HG02759 (cell line): ENCODE measurements around the gene AR.

Experiments
- ATAC-seq: cut with Tn5 transposase; IDR thresholded peaks from one replicate; pipeline ENCODE4 v1.9.1; 2021; ENCODE audit warnings: mild to moderate bottlenecking, moderate library complexity; ENCODE audit not compliant: unreplicated experiment

Gene AR, protein sequence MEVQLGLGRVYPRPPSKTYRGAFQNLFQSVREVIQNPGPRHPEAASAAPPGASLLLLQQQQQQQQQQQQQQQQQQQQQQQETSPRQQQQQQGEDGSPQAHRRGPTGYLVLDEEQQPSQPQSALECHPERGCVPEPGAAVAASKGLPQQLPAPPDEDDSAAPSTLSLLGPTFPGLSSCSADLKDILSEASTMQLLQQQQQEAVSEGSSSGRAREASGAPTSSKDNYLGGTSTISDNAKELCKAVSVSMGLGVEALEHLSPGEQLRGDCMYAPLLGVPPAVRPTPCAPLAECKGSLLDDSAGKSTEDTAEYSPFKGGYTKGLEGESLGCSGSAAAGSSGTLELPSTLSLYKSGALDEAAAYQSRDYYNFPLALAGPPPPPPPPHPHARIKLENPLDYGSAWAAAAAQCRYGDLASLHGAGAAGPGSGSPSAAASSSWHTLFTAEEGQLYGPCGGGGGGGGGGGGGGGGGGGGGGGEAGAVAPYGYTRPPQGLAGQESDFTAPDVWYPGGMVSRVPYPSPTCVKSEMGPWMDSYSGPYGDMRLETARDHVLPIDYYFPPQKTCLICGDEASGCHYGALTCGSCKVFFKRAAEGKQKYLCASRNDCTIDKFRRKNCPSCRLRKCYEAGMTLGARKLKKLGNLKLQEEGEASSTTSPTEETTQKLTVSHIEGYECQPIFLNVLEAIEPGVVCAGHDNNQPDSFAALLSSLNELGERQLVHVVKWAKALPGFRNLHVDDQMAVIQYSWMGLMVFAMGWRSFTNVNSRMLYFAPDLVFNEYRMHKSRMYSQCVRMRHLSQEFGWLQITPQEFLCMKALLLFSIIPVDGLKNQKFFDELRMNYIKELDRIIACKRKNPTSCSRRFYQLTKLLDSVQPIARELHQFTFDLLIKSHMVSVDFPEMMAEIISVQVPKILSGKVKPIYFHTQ

DNA sequence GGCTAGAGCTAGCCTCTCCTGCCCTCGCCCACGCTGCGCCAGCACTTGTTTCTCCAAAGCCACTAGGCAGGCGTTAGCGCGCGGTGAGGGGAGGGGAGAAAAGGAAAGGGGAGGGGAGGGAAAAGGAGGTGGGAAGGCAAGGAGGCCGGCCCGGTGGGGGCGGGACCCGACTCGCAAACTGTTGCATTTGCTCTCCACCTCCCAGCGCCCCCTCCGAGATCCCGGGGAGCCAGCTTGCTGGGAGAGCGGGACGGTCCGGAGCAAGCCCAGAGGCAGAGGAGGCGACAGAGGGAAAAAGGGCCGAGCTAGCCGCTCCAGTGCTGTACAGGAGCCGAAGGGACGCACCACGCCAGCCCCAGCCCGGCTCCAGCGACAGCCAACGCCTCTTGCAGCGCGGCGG, at the start of gene AR:
AR (plus strand) TSS at position 204 of the 400 bp plus-strand sequence. CDS start 1,126 bp downstream, outside the sequence.
- ATAC-seq, result no peak

DNA sequence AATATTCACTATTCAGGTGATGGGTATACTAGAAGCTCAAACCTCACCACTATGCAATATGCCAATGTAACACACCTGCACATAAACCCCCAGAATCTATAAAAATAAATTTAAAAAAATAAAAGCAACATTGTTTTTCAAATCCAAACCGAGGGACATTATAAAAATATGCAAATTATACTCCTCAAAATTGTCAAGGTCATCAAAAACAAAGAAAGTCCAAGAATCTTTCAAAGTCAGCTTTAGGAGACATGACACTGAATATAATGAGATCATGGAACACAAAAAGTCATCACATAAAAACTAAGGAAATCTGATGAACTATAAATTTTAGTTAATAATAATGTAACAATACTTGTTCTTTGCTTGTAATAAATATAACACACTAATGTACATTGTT, 43.2 kb upstream of the AR start:
- ATAC-seq, result no peak

DNA sequence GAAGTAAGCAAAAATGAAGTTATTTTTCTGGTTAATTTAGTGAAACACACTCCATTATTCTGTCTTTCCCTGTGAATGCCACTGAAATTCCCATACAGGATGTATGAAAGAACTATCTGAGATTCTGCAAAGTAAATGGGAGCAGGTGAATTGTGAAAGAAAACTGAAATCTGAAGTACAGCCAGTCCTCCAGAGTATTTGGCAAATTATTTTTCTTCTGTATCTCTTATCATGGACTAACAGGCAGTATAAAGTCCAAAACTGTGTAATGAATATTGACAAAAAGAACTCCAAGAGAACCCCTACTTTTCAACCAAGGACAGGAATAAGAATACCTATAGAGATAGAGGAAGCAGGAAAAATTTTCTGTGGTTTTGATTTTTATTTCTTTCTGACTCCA, 40.8 kb upstream of the AR start:
- ATAC-seq, result no peak

DNA sequence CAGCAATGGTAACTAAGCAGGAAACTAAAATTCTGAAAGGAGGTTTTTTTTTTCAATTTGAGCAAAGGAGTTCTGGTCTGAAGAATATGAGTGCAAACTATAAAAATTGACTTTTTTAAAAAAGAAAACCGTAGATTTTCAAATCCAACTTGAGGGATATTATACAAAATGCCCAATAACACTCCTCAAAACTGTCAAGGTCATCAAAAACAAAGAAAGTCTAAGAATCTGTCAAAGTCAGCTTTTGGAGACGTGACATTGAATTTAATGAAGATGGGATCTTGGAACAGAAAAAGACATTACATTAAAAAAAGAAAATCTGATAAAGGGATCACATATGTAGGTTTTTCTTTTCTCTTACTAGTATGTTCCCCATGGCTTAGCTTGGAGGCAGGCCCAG, 40.4 kb upstream of the AR start:
- ATAC-seq, result no peak

DNA sequence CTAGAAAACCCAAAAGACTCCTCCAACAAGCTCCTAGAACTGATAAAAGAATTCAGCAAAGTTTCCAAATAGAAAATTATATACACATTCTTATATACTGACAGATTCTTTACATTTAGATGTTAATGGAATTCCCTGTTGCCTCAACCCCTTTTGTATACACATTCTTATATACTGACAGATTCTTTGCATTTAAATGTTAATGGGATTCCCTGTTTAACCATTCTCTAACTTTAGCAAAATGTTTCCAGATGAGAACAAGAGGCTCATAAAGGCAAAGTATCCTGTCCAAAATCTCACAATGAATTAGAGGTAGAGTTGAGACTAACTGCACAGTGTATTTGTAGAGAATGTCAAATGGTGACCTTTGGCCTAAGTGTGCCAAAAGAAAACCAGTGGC, 23.1 kb upstream of the AR start:
- ATAC-seq, result no peak

DNA sequence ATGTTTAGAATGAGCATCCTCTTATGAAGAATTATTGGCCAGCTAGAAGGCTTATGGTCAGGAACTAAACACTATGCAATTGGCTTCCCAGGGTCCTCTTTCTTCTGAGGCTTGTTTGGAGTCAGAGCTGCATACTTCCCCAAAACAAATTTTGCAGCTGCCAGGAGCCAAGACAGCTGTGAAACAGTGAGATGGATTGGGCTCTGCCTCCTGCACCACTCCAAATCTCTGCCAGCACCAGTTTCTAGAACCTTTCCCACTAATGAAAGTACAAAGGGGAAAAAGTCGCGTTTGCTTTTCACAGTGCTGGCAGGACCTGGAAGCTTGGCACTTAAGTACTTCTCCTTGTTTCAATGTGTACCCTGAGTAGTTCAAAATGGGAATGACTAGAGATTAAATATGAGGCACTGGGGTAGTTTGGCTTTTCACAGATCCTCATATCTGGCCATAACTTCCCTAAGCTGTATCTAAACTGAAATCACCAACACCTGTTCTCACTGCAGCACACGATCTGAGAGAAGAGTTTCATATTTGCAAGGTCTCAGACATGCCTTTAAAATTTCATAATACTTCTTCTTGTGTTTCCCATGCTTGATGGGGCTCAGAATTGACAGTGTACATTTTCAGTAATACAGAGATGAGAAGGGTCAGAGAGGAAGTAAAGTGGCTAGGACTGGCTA, 20.7 kb upstream of the AR start:
- ATAC-seq, result no peak

DNA sequence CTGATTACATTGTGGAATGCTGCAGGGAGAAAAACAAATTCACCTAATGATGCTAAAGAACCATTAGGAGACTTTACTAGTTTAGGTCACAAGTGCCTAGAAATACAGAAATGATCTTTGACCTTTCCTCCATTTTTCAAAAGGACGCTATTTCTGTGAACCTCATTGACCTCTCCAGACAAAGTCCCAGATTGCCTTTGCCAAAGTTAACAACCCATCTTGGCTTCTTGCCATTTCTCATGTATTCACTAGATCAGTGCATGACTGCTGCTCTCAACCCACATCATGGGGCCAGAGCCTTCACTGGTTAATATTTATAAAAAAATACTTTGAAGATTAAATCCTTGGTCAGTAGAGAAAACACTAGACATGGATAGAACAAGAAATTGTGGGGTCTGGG, 19.9 kb upstream of the AR start:
- ATAC-seq, result no peak

DNA sequence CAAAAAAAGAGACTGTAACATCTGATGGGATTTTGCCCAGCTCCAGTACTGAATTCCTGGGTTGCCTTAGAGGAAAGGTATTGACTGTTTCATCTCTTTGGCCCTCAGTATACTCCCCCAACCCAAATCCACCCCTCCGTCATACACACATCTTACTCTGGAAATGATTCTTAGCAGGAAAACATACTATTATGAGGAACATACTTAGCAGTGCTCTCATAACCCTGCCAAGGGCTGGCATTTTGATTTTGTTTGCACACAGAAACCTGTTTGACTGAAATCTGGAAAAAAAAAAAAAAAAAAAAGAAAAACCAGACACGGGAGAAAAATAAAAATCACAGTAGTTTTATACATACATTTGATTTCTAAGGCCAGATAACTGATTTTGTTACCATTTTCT, 19.4 kb upstream of the AR start:
- no peak for ATAC-seq

DNA sequence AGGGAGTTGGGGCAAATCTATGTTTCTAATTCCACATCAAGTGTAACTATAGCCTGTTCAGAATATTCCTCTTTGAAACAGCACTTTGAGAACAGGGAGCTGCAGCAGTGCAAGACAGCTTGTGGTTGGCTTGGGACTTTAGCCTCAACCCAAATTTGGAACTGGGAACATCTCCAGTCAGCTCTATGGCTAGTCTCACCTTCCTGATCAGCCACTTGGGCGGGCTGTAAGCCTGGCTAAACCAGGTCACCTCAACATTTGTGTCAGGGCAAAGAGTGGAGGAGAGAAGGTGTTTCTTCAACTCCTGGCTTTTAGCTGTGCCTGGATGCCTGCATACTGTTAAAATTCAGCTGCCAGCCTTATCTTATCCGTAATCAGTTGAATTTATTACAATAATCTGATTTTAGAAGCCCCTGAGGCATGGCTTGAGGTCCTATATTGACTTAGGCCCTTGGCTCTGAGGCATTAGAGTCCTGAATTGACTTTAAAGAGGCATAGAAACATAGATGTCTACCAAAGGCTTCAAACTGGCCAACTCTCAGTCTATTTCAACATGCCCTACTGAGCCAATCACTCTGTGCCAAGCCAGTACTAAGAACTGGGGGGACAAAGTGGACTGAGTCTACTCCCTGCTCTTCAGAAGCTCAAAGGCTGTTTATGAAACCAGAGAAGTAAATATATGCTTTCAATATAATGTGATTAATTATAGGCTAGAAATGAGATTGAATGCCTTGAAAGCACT, 18.7 kb upstream of the AR start:
- no peak for ATAC-seq

DNA sequence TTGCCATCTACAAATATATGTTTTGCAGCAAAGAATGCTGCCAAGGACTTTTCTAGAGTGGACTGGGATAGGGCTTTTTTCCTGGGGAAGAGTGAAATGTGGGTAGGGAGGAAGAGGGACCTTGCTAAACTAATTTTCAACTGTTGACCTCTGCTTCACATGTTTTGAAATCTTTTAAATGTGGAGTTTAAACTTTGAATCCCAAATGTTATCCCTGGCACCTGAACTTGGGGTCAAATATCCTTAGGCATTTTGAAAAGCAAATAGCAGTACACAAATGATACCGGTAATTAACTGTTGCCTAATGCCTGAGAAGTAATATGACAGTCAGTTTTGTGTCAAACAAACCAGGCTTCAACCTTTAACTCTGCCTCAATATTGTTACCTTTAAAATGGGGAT, 7.3 kb upstream of the AR start:
- no peak for ATAC-seq

DNA sequence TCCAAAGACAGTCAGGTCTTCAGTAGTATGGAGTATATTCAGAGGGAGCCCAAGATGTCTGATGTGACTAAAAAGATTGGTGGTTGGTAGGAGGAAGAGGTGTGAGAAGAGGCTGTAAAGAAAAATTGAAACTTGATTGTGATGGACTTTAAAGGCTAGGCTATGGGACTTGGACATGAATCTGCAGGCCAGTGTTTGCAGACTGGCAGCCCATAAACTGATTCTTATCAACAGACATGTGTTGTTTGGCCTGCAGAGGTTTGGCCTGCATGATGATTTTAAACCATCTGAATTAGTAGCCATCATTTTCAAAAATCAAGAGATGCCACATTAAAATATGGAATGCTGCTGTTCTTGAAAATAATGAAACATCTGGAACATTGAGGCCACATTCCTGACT, 5.4 kb upstream of the AR start:
- no peak for ATAC-seq

DNA sequence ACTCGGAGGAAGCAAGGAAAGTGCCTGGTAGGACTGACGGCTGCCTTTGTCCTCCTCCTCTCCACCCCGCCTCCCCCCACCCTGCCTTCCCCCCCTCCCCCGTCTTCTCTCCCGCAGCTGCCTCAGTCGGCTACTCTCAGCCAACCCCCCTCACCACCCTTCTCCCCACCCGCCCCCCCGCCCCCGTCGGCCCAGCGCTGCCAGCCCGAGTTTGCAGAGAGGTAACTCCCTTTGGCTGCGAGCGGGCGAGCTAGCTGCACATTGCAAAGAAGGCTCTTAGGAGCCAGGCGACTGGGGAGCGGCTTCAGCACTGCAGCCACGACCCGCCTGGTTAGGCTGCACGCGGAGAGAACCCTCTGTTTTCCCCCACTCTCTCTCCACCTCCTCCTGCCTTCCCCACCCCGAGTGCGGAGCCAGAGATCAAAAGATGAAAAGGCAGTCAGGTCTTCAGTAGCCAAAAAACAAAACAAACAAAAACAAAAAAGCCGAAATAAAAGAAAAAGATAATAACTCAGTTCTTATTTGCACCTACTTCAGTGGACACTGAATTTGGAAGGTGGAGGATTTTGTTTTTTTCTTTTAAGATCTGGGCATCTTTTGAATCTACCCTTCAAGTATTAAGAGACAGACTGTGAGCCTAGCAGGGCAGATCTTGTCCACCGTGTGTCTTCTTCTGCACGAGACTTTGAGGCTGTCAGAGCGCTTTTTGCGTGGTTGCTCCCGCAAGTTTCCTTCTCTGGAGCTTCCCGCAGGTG, 637 bp downstream of the AR start:
- no peak for ATAC-seq

DNA sequence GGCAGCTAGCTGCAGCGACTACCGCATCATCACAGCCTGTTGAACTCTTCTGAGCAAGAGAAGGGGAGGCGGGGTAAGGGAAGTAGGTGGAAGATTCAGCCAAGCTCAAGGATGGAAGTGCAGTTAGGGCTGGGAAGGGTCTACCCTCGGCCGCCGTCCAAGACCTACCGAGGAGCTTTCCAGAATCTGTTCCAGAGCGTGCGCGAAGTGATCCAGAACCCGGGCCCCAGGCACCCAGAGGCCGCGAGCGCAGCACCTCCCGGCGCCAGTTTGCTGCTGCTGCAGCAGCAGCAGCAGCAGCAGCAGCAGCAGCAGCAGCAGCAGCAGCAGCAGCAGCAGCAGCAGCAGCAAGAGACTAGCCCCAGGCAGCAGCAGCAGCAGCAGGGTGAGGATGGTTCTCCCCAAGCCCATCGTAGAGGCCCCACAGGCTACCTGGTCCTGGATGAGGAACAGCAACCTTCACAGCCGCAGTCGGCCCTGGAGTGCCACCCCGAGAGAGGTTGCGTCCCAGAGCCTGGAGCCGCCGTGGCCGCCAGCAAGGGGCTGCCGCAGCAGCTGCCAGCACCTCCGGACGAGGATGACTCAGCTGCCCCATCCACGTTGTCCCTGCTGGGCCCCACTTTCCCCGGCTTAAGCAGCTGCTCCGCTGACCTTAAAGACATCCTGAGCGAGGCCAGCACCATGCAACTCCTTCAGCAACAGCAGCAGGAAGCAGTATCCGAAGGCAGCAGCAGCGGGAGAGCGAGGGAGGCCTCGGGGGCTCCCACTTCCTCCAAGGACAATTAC, 1.4 kb downstream of the AR start:
- ATAC-seq, result no peak

DNA sequence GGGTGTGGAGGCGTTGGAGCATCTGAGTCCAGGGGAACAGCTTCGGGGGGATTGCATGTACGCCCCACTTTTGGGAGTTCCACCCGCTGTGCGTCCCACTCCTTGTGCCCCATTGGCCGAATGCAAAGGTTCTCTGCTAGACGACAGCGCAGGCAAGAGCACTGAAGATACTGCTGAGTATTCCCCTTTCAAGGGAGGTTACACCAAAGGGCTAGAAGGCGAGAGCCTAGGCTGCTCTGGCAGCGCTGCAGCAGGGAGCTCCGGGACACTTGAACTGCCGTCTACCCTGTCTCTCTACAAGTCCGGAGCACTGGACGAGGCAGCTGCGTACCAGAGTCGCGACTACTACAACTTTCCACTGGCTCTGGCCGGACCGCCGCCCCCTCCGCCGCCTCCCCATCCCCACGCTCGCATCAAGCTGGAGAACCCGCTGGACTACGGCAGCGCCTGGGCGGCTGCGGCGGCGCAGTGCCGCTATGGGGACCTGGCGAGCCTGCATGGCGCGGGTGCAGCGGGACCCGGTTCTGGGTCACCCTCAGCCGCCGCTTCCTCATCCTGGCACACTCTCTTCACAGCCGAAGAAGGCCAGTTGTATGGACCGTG, 2.2 kb downstream of the AR start:
- no peak for ATAC-seq

DNA sequence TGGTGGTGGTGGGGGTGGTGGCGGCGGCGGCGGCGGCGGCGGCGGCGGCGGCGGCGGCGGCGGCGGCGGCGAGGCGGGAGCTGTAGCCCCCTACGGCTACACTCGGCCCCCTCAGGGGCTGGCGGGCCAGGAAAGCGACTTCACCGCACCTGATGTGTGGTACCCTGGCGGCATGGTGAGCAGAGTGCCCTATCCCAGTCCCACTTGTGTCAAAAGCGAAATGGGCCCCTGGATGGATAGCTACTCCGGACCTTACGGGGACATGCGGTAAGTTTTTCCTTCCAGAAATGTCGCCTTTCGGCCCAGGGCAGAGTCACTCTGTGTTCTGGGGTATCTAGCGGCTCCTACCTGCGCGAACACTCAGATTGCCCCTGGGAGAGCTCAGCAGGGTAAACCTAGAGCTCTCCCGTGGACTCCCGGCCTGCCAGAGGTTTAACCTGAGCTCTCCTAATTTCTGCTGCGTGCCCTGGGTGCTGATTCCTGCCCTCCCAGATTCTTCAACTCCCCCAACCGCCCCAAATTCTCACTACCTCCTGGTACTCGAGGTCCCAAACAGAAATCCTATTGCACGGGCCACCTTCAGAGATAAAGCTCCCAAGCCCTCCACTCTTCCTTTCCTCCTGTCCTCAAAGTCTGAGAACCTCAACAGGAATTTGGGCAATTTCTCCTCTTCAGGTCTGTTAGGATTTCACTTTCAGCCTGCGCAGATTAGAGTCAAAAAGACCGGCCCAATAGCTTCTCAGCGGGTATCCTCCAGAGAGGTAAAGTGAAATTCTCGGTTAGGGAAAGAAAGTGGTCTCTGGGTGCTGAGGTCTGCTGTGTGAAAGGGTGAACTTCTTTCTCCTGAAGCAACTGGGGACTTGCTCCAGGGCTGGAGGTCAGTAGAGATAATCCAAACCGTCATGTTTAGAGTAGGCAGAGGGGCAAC, 2.9 kb downstream of the AR start:
- no peak for ATAC-seq

DNA sequence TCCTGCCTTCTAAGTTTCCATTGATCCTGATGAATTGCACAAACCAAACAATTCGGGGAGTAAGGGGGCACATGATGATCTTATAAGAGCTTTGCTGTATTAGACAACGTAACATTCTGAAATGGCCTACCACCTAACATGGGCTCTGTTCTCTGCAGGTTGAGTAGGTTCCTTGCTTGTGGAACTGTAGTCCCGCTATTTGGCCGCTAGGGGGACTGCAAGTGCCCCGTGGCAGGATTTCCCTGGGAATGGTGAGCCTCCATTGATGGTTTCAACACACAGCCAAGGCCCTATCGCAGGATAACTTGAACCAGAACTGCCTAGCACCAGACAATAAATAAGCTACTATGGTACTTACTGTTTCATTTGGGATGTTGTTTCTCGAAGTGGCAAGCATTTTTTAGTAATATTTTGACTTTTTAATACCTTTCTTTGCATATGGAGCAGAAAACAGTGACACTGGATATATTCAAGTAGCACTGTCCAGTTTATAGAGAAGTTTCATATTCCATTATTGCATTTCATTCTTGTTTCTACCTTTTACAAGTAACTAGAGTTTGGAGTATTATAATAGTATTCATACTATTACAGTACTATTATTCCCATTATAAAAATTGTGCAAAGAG, 11.9 kb downstream of the AR start:
- no peak for ATAC-seq

DNA sequence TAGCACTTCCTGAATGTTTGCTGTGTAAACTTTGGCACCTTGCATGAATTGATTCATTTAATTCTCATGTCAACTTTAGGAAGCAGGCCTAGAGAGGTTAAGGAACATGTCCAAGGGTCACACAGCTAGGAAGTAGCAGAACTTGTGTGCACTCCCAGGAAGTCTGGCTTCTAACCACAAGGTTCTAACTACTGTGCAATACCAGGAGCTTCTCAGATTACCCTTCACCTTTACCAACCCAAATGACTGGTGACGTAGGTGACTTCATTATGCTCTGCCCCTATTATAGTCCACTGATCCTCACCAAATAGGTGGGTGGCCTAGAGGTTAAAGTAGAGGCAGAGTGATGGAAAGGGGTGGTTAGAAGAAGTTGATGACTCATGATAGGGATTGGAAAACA, 14.4 kb downstream of the AR start:
- no peak for ATAC-seq
